Epidermal melanocyte (primary cell): ENCODE results near the gene PDE6D.

Source experiments
- DNase-seq: peaks from one replicate; pipeline ENCODE4 v3.0.0; 2011; ENCODE audit warnings: low spot score; ENCODE audit not compliant: insufficient read length

Gene PDE6D

GRCh38 chr2:231780909-231781797, at the start of gene PDE6D:
PDE6D (minus strand) TSS chr2:231781282; CDS start chr2:231781114, 168 bp downstream.
- peak; percentile 99 for DNase-seq

GRCh38 chr2:231821908-231822307, 40.8 kb upstream of the PDE6D start:
- no peak for DNase-seq

DNA sequence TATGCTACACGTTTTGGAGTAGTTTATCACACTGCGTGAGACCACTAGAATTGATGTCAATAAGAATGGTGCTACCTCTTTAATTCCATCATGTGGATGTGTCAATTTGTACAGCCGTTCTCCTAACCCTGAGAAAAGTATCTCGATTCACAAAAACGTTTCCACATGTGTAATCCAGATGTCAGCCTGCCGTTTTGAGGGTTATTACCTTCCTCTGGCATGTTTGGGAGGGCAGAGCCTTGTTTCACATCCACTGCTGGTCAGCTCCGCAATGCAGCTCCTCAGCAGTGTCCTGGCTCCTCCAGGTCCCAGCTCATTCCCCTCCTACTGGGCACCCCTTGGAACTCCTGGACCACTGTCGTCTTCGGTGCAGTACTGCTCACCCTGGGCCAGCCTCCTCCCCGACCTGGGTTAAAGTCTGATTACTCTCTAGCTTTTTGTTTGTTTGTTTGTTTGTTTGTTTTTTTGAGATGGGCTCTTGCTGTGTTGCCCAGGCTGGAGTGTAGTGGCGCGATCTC, 39.8 kb upstream of the PDE6D start:
- no peak for DNase-seq

- DNase-seq, result no peak
These were observed 38.5 kb upstream of the PDE6D start for GRCh38 chr2:231819447-231820042.

GRCh38 chr2:231816327-231817026, 35.4 kb upstream of the PDE6D start:
- no peak for DNase-seq

GRCh38 chr2:231810905-231811304, 29.8 kb upstream of the PDE6D start:
- no peak for DNase-seq

- DNase-seq, result no peak
These were observed 25.9 kb upstream of the PDE6D start for GRCh38 chr2:231807020-231807419.

DNA sequence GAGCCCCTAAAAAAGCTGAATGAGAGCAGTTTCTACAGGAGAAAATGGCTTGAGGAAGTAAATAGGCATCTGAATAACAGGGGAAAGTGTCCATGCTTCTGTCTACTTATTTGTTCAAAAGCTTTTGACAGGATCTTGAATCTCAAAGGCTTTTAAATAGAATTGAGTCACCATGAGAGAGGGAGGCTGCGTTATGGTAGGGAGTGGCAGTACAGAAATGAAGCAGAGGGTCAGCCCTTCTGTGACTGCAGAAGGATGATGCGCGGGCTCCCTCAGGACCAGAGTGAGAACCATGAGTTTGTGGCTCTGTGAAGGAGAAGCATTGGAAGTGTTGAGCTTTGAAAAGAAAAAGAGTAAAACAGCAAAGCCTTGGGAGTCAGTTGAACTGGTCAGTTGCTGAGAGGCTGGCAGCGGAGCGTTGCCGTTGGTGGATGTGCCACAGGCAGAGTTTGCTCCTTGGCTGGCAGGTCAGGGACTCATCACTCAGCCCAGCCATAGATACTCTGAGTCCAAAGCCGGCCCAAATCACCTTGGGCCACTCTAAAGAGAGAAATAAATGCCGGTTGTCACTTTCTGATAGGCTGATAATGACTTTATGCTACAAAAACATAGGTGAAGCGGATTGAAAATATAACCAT, 22.5 kb upstream of the PDE6D start:
- DNase-seq, result no peak

DNA sequence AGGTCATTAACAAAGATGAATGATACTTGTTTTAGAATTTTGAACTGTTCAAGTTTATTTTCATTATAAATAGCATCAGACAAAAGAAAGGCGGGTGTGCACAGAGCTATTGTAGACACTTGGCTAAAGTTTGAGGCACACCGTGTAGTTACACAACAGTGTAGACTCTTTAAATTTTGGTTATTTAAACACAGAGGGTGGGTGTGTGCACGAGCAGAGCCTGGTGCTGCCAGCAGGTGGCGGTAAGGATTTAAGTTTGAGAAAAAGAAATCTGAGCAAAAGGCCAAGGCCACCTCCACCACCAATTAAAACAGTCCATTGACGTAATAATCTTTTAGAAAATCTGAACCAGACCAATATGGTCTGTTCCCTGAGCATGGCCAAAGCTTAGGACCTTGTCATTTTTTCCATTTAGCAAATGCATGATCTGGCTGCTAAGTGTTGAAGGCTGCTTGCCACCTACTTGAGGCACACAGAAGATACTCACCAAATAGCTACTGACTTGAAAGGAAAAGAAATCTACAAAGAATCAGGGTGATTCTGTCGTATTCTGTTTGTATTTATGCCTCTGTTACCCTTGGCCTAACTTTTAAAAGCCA, 19.5 kb upstream of the PDE6D start:
- no peak for DNase-seq

DNA sequence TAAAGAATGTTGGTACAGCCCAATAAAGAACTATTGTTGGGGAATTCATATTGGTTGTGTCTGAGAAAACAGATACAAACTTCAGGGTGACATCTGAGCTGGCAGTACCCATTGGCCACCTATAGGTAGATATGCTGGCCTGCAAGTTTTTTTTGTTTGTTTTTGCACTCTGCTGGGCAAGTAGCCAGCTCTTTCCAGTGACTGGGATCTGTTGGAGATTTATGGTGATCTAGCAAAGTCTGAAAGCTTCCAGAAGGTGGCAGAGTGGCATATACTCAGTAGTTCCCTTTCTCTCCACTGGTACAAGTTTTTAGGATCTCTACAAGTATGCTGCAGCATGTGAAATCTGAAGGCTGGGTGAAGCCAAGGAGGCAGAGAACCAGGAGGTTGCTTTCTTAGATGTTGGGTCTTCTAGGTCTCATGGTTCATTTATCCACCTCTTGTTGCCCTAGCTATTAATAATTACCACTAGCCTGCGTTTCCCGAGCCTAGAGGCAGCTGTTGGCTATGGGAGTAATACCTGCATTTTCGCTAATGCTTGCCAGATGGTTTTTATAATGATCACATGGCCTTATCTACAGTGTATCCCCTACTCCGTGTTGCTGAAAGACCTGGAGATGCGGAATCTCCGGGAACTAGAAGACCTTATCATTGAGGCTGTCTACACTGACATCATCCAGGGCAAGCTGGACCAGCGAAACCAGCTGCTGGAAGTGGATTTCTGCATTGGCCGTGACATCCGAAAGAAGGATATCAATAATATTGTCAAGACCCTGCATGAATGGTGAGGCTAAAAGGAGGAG, 14.6 kb upstream of the PDE6D start:
- no peak for DNase-seq

- no peak for DNase-seq
These were observed 13.3 kb upstream of the PDE6D start for GRCh38 chr2:231794383-231794782.

DNA sequence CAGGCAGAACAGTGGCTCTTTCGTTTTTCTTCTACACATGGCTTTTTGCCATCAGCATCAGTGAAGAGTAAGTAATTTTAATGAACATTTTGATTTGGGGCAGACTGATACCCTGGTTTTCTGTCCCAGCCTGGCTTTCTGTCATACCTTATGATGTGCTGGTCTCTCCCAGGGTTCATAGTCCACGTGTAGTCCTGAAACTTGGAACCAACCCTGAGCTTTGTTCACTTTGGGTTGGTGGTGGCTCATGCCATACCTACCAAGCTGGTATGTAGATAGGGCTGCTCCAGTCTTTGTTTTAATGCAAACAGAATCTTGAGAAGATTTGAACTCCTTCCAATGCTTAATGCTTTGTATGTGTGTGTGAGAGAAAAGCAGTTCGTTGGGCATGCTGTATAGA, 10.0 kb upstream of the PDE6D start:
- DNase-seq, result no peak

GRCh38 chr2:231786917-231787292, 5.8 kb upstream of the PDE6D start:
- DNase-seq, result no peak

GRCh38 chr2:231786177-231786916, 5.3 kb upstream of the PDE6D start, which contains the start of gene COPS7B:
COPS7B (plus strand) TSS chr2:231786445; CDS start chr2:231788571, 2,126 bp downstream.
- peak; percentile 50 for DNase-seq

- no peak for DNase-seq
These were observed 4.7 kb upstream of the PDE6D start for GRCh38 chr2:231785822-231786176.

GRCh38 chr2:231785413-231785812, 4.3 kb upstream of the PDE6D start:
- no peak for DNase-seq

DNA sequence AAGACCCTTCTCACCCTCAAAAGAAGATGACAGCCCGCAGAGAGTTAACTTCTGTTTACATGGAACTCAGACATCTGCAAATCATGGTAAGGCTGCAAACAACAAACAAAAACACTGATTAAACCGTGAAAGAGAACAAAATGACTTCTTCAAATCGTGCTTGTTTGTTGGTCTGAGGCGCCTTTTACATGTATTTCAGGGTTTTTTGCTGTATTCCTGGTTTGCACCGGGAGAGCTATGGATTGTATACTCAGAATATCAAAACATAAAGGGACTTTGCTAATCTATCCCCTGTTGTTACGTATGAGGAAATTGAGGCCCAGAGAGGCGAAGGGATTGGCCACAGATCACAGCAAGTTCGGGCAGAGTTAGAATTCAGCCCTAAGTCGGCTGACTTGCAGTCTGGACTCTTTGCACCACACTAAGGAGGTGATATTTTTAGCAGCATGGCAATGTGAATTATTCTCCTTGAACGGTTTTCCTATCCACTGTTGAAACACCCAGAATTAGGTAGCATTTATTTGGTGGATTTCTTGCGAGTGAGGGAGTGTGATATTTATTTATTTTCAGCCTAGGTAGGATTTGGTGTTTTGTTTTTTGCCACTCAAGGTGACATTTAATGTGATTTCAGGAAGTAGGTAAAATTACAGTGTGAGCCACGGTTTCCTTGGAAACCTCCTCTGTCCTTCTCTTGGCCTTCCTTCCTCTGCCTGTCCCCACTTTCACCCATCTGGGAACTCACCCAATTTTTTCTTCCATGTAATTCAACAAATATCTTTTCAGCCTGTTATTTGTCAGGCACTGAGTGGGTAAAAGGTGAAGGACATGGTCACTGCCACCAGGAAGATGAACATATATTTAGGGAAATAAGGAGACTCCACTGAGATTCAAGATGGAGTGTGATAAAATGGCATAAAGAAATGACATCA, 980 bp upstream of the PDE6D start:
- no peak for DNase-seq

DNA sequence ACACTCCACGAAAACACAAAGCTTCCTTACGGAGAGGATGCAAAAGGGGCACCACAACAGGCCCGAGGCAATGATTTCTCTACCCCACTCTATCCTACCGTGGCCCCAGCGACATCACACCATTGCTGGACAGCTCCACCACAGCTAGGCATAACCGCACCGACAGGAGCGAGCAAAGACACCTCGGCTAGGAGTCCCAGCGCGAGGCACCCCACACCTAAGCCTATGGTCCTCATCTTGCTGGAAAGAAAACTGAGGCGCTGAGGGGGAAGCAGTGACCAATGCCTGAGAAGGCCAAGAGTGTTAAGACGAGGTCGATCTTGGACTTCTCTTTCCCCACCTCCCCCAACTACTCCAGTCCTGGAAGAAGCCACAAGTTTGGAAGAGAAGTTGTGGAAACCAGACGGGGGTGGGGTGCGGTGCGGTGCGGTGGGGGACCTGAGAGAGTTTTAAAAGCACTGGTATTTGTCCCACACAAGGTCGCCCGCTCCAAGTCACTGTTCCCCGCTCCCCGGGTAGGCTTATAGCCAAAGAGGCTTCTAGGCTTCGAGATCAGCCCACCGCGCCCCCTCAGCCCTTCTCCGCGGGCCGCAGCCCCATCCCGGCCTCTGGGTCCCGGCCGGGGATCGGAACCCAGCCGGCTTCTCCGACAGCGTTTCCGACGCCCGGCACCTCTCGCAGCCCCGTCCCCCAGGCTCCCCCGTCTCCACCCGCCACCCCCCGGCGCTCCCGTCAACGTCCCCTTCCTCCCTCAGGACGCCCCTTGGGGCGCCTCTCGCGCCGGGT, 766 bp downstream of the PDE6D start:
- DNase-seq, result no peak
